Left ventricle myocardium inferior (tissue), 1 donor: ENCODE data around the gene MYL10. TPM values are rescaled to one million over a fixed set of nuclear protein-coding genes. Genes with fewer than 3 reads are reported as not detected.

ENCODE experiments used
- DNase-seq: peaks from one replicate; pipeline ENCODE4 v3.0.0-alpha.2; 2020
- H3K27ac ChIP-seq: fragments of 200-600 bp; replicated peaks from 2 replicates; pipeline ENCODE4 v1.8.0; 2021
- H3K27me3 ChIP-seq: fragments of 200-600 bp; 2 replicates; pipeline ENCODE4 v1.8.0; 2021; ENCODE audit warnings: low read depth
- H3K36me3 ChIP-seq: fragments of 200-600 bp; 2 replicates; pipeline ENCODE4 v1.8.0; 2021
- H3K4me1 ChIP-seq: fragments of 200-600 bp; 2 replicates; pipeline ENCODE4 v1.8.0; 2021
- H3K4me3 ChIP-seq: fragments of 200-600 bp; 2 replicates; pipeline ENCODE4 v1.8.0; 2021; ENCODE audit warnings: mild to moderate bottlenecking, moderate library complexity
- H3K9me3 ChIP-seq: fragments of 200-600 bp; replicated peaks from 2 replicates; pipeline ENCODE4 v1.8.0; 2021
- intact Hi-C: fragments of 100-400 bp; cut with micrococcal nuclease; formaldehyde crosslinking; loops from one replicate; pipeline ENCODE4 v1.11.0; 2022
- total RNA-seq: library from RNA; stranded (reverse); fragmentation: NEBNext Ultra II Directional; extraction: Animal tissue kit (Norgen Biotek cat#: 25700); gene quantifications from one replicate; pipeline ENCODE4 v1.2.1, GENCODE V29; 2021
- TF ChIP-seq, protein P1 (sequence below): fragments of 200-600 bp; IDR thresholded peaks from 2 replicates; pipeline ENCODE4 v1.8.0; 2021; ENCODE audit warnings: antibody characterized with exemption, mild to moderate bottlenecking, borderline replicate concordance
- donor health status: DM: no; HTN: yes; CAD: no; lungs with severe emphysema.

The MYL10 gene
- total RNA-seq, 1 donor from 2014 or later = not detected

DNA sequence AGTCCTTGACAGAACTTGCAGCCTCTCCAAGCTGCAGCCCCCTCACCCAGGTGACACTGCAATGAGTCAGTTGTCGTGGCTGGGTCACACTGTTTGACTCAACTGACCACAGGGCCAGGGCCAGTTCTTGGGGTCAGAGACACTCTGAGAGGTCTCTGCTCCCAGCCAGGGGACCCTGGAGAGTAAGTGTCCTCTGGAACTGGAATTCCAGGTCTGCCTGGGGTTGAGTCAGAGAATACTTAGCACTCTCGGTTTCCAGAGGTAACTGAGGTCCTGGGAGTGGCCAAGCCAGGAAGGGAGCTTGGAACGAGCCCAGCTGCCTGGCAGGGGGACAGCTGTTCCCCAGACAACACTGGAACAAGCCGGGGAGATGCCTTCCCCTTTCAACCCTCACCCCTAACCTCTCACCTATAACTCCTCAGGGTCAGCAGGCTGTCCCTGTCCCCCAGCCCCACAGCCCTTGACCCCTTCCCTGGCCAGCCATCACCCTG is 2.2 kb upstream of the MYL10 start:
- H3K27ac ChIP-seq = no peak overlapping the region
- TF ChIP-seq, protein P1, sequence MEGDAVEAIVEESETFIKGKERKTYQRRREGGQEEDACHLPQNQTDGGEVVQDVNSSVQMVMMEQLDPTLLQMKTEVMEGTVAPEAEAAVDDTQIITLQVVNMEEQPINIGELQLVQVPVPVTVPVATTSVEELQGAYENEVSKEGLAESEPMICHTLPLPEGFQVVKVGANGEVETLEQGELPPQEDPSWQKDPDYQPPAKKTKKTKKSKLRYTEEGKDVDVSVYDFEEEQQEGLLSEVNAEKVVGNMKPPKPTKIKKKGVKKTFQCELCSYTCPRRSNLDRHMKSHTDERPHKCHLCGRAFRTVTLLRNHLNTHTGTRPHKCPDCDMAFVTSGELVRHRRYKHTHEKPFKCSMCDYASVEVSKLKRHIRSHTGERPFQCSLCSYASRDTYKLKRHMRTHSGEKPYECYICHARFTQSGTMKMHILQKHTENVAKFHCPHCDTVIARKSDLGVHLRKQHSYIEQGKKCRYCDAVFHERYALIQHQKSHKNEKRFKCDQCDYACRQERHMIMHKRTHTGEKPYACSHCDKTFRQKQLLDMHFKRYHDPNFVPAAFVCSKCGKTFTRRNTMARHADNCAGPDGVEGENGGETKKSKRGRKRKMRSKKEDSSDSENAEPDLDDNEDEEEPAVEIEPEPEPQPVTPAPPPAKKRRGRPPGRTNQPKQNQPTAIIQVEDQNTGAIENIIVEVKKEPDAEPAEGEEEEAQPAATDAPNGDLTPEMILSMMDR = no peak
- H3K4me3 ChIP-seq = no peak overlapping the region
- H3K4me1 ChIP-seq = no peaks in the 10 kb centered on the region
- DNase-seq = no peak
- peaks cover 6% of the 10 kb centered on the region for H3K9me3 ChIP-seq
- H3K27me3 ChIP-seq = peaks cover 27% of the 10 kb centered on the region
- intact Hi-C loops = no loop called here
- no peaks in the 10 kb centered on the region for H3K36me3 ChIP-seq

DNA sequence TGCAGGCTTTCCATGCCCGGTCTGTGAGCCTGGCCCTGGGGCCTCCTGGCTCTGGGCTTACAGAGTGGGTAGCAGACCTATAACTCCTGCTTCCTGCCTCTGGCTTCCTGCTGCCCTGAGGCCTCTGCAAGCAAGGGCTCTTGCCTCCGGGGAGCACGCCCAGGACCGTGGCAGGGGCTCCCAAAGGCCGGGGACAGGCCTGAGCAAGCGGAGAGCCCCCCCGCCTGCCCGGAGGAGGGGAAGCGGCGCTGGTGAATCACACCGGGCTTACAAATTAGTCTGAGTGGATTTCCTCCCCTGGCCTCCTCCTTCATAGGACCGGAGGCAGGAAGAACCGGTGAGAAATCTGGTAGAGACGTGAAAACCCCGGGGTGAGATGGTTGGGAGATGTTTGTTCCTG is 1.5 kb upstream of the MYL10 start:
- TF ChIP-seq, protein P1 = no peak
- Histone ChIP-seq H3K36me3 (no peaks in the 10 kb centered on the region), H3K27ac (no peak overlapping the region), H3K4me3 (no peak overlapping the region), H3K9me3 (peaks cover 6% of the 10 kb centered on the region), H3K27me3 (peaks cover 33% of the 10 kb centered on the region), H3K4me1 (no peaks in the 10 kb centered on the region)
- intact Hi-C loops = no loop called here
- DNase-seq = no peak

DNA sequence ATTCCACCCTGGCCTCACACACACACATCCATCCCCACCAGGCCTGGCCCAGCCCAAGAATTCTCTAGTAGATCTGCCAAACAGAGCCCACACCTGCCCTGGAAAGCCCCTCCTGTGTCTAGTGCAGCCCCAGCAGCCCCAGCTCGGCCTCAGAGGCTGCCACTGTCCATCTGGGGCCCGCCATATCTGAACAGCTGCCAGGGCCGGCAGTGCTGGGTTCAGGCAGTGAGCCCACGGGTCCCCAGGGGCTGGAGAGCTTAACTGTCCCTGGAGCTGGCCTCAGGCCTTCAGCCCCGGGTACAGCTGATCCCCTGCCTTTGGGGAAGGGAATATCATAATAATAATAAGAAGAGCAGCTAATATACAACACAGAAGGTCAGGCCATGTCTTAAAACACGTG is 574 bp downstream of the MYL10 start:
- Histone ChIP-seq H3K9me3 (peaks cover 6% of the 10 kb centered on the region), H3K4me1 (no peaks in the 10 kb centered on the region), H3K27me3 (peaks cover 54% of the 10 kb centered on the region), H3K27ac (no peak overlapping the region), H3K36me3 (no peaks in the 10 kb centered on the region), H3K4me3 (no peak overlapping the region)
- TF ChIP-seq, protein P1 = no peak
- intact Hi-C loops = no loop called here
- DNase-seq = no peak

DNA sequence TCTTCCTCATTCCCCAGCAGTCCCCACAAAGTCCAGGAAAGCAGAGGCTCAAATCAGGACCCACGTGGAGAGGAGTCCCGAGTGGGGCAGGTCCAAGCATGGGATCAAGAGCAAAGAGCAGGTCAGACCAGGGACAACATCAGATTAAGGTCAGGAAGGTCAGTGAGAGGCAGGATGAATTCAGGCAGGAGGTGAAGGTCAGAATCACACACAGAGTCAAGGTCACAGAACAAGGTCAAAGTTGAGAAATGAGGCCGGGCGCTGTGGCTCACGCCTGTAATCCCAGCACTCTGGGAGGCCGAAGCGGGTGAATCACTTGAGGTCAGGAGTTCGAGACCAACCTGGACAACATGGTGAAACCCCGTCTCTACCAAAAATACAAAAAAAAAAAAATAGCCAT is 2.3 kb downstream of the MYL10 start:
- peaks cover 72% of the 10 kb centered on the region for H3K27me3 ChIP-seq
- no peaks in the 10 kb centered on the region for H3K4me1 ChIP-seq
- H3K27ac ChIP-seq = no peak overlapping the region
- TF ChIP-seq, protein P1 = no peak
- H3K36me3 ChIP-seq = no peaks in the 10 kb centered on the region
- no peak for DNase-seq
- no peak overlapping the region for H3K4me3 ChIP-seq
- no peaks in the 10 kb centered on the region for H3K9me3 ChIP-seq
- intact Hi-C loops = no loop called here

DNA sequence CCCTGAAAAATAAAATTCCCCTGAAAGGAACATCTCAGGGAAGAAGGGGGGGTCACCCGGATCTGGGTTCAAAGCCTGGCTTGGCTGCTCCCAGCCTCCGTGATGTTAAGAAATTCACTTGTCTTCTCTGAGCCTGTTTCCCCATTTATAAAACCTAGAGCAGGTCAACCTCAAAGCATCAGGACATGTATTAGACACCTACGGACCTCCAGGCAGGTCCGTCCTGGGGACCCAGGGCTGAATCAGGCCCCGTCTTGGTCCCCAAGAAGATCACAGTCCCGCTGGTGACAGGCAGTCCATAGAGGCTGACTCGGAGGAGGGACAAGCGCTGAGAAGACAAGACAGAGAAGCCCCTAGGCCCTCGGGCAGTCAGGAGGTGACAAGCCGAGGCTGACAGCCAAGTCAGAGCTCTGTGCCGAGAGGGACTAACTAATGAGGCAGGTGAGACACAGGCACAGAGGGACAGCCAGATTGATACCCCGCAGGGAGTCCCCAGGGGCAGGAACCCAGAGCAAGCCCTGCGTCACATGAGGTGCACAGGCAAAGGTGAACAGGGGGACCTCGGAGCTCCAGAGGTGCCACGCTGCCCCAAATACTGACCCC is 2.9 kb downstream of the MYL10 start:
- no peak overlapping the region for H3K27ac ChIP-seq
- no peaks in the 10 kb centered on the region for H3K9me3 ChIP-seq
- intact Hi-C loops = no loop called here
- TF ChIP-seq, protein P1 = no peak
- no peaks in the 10 kb centered on the region for H3K4me1 ChIP-seq
- H3K36me3 ChIP-seq = no peaks in the 10 kb centered on the region
- H3K4me3 ChIP-seq = no peak overlapping the region
- no peak for DNase-seq
- peaks cover 77% of the 10 kb centered on the region for H3K27me3 ChIP-seq
